ENCODE results near the gene SH3BGRL2.

Gene SH3BGRL2

DNA sequence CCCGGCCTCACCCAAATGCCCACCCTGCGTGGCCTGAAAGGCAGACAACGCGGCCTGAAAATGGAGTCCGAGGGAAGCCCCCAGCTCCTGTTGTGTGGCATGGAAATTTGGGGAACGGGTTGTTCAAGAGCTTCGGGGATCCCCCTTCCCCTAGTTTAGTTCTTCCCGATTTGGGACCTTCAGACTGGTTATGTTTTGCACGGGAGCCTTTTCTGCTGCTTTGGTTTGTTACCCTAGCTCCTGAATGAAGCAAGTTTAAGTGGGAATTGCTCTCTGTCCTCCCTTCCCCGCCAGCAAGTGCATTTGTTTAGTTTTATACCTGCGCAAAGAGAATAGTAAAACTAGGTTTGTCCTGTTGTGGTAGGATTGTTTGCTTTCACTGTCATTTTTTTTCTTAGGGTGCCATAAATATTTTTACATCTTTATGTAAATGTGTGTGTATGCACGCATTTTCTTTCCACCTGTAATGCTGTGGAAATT lies 604 bp downstream of the SH3BGRL2 start:
- POLR2A ChIA-PET: interaction anchor here (1.2 to 2.0 kb wide), 7 partner anchors 9 to 95 kb away, joined by 4 to 12 read pairs (median 7); partner anchors contain the start of gene LCA5
- no peak for TF ChIP-seq TARDBP (IDR thresholded peaks at IDR 0.05)

DNA sequence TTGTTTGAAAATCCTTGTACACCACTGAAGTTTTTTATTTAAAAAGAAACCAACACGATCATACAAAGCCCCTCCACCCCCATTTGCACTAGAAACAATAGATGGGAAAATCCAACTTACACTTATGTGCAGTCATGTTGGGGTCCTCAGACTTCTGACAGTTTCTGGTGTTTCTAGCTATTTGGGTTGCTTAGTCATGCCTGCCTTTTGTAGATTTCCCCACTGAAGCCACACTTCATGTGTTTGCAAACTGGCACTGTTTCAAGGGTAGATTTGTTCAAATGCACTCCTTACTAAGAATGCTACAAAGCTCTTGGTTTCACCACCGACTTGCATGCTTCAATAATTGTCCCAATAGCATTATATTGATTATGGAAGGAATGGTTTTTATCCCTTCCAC lies 1.5 kb downstream of the SH3BGRL2 start:
- ChIA-PET POLR2A (interaction anchor here (2.0 kb wide), 1 partner anchor 8 kb away, joined by 9 read pairs; no protein-coding TSS in a partner anchor), CTCF (no interaction called here)
- TF ChIP-seq TARDBP (IDR thresholded peaks at IDR 0.05) (no peak), BHLHE40 (IDR thresholded peaks at IDR 0.05; ENCODE audit: borderline replicate concordance) (no peak), FOXM1 (IDR thresholded peaks at IDR 0.05; ENCODE audit: borderline replicate concordance) (no peak), ELF4 (IDR thresholded peaks at IDR 0.05) (no peak), SUZ12 (IDR thresholded peaks at IDR 0.05) (no peak), HDGF (IDR thresholded peaks at IDR 0.05; ENCODE audit: borderline replicate concordance) (no peak), FOXK2 (IDR thresholded peaks at IDR 0.05) (no peak), LEF1 (IDR thresholded peaks at IDR 0.05; ENCODE audit: borderline replicate concordance) (no peak), SP1 (IDR thresholded peaks at IDR 0.05) (no peak), L3MBTL2 (conservative IDR thresholded peaks at IDR 0.05) (no peak), CTBP1 (IDR thresholded peaks at IDR 0.05; ENCODE audit: borderline replicate concordance) (no peak), ZNF384 (IDR thresholded peaks at IDR 0.05) (no peak), NFRKB (IDR thresholded peaks at IDR 0.05) (no peak), ARNT (IDR thresholded peaks at IDR 0.05) (no peak), FOXA1 (IDR thresholded peaks at IDR 0.05) (no peak)
- TF ChIP-seq, protein P1, sequence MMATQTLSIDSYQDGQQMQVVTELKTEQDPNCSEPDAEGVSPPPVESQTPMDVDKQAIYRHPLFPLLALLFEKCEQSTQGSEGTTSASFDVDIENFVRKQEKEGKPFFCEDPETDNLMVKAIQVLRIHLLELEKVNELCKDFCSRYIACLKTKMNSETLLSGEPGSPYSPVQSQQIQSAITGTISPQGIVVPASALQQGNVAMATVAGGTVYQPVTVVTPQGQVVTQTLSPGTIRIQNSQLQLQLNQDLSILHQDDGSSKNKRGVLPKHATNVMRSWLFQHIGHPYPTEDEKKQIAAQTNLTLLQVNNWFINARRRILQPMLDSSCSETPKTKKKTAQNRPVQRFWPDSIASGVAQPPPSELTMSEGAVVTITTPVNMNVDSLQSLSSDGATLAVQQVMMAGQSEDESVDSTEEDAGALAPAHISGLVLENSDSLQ (IDR thresholded peaks at IDR 0.05): no peak
- no peak for DNase-seq (ENCODE audit: extremely low spot score)

More for the DNA sequence above, 604 bp downstream of the SH3BGRL2 start:
- no peak for DNase-seq (ENCODE audit: extremely low spot score)
- CTCF ChIA-PET: interaction anchor here (0.9 kb wide), 1 partner anchor 41 kb away, joined by 3 read pairs; no protein-coding TSS in a partner anchor

DNA sequence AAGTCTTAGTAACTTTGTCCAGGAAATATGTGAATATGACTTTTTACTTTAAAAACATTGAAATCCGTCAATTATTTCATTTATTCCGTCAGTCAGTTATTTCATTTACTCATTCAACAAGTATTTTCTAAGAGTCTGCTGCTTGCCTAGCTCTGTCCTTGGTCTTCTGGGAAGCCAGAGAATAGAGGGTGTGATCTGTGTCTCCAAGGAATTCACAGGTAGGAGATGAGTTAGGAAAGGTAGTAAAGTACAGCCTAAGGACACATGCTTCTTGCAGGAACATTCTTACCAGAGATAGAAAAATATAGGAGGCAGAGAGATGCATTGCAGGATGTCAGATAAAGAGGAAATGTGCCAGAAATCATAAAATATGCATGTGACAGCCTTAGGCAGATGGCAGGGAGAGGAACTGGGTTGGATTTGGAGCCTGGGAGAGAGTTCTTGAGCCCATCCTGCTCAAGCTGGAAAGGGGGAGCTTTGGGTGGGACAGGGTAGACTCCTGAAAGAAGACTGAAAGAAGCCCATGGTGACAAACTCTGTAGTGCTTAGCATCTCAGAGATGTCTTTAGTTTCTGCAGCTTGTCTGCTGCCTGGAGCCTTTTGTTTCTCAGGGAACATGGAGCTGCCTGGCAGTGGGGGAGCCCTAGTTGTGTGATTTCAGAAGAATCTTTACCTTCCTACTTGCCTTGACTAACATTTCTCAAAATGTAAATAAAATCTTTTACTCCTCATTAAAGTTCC lies 3.5 kb downstream of the SH3BGRL2 start:
- TF ChIP-seq BHLHE40 (IDR thresholded peaks at IDR 0.05; ENCODE audit: borderline replicate concordance) (no peak), NFRKB (IDR thresholded peaks at IDR 0.05) (no peak), SUZ12 (IDR thresholded peaks at IDR 0.05) (no peak), HDGF (IDR thresholded peaks at IDR 0.05; ENCODE audit: borderline replicate concordance) (no peak), FOXK2 (IDR thresholded peaks at IDR 0.05) (no peak), L3MBTL2 (conservative IDR thresholded peaks at IDR 0.05) (no peak), TARDBP (IDR thresholded peaks at IDR 0.05) (no peak), FOXA1 (IDR thresholded peaks at IDR 0.05) (no peak), ARNT (IDR thresholded peaks at IDR 0.05) (no peak), SP1 (IDR thresholded peaks at IDR 0.05) (no peak), LEF1 (IDR thresholded peaks at IDR 0.05; ENCODE audit: borderline replicate concordance) (no peak), ZNF384 (IDR thresholded peaks at IDR 0.05) (no peak), ELF4 (IDR thresholded peaks at IDR 0.05) (no peak), CTBP1 (IDR thresholded peaks at IDR 0.05; ENCODE audit: borderline replicate concordance) (no peak), FOXM1 (IDR thresholded peaks at IDR 0.05; ENCODE audit: borderline replicate concordance) (no peak)
- TF ChIP-seq, protein P1 (IDR thresholded peaks at IDR 0.05): no peak
- no peak for DNase-seq (ENCODE audit: extremely low spot score)
- POLR2A ChIA-PET: no interaction called here
- CTCF ChIA-PET: no interaction called here

DNA sequence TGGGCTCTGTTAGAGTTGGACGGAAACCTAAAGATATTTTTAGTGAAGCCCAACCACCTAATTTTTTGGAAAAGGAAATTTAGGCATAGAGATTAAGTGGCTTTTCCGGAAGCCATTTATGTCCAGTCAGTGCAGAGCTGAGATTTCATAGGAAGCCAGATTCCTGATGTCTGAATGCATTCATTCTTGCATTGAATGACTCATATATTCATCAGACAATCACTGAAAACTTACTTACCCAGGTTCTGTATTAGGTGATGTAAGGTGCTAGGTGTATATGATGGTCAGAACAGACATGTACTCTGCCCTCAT lies 4.1 kb downstream of the SH3BGRL2 start:
- no peak for DNase-seq (ENCODE audit: extremely low spot score)
- POLR2A ChIA-PET: no interaction called here
- CTCF ChIA-PET: no interaction called here
- TF ChIP-seq SUZ12 (IDR thresholded peaks at IDR 0.05) (no peak), NFRKB (IDR thresholded peaks at IDR 0.05) (no peak), LEF1 (IDR thresholded peaks at IDR 0.05; ENCODE audit: borderline replicate concordance) (no peak)

DNA sequence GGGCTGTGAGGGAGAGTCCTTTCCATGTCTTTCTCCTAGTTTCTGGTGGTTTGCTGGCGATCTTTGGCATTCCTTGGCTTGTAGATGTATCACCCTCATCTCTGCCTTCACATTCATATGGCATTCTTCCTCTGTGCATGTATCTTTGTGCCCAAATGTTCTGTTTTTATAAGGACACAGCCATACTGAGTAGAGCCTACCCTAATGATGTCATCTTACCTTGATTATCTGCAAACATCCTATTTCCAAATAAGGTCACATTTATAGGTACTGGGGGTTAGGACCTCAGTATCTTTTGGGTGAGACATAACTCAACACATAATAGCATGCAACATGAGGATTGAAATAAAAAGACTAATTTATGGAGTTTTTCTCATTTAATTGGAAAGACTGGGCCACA lies 5.5 kb downstream of the SH3BGRL2 start:
- no peak for DNase-seq (ENCODE audit: extremely low spot score)
- POLR2A ChIA-PET: no interaction called here
- no peak for TF ChIP-seq SUZ12 (IDR thresholded peaks at IDR 0.05)
- TF ChIP-seq L3MBTL2 (conservative IDR thresholded peaks at IDR 0.05): no peak
- no peak for TF ChIP-seq FOXM1 (IDR thresholded peaks at IDR 0.05; ENCODE audit: borderline replicate concordance)
- no peak for TF ChIP-seq LEF1 (IDR thresholded peaks at IDR 0.05; ENCODE audit: borderline replicate concordance)
- no peak for TF ChIP-seq ARNT (IDR thresholded peaks at IDR 0.05)
- TF ChIP-seq, protein P1 (IDR thresholded peaks at IDR 0.05): no peak
- no peak for TF ChIP-seq BHLHE40 (IDR thresholded peaks at IDR 0.05; ENCODE audit: borderline replicate concordance)
- no peak for TF ChIP-seq HDGF (IDR thresholded peaks at IDR 0.05; ENCODE audit: borderline replicate concordance)
- TF ChIP-seq FOXK2 (IDR thresholded peaks at IDR 0.05): no peak
- no peak for TF ChIP-seq SP1 (IDR thresholded peaks at IDR 0.05)
- TF ChIP-seq ZNF384 (IDR thresholded peaks at IDR 0.05): no peak
- no peak for TF ChIP-seq FOXA1 (IDR thresholded peaks at IDR 0.05)
- TF ChIP-seq TARDBP (IDR thresholded peaks at IDR 0.05): no peak
- no peak for TF ChIP-seq NFRKB (IDR thresholded peaks at IDR 0.05)
- CTCF ChIA-PET: no interaction called here
